NCI-H510A treated with DMSO at 0.1 percent for 48 hours (cell line): ENCODE data around the gene GRM4.

ENCODE experiments used
- DNase-seq: peaks from one replicate; lab custom pipeline; 2025; lab: John Stamatoyannopoulos, UW

GRM4 gene

DNA sequence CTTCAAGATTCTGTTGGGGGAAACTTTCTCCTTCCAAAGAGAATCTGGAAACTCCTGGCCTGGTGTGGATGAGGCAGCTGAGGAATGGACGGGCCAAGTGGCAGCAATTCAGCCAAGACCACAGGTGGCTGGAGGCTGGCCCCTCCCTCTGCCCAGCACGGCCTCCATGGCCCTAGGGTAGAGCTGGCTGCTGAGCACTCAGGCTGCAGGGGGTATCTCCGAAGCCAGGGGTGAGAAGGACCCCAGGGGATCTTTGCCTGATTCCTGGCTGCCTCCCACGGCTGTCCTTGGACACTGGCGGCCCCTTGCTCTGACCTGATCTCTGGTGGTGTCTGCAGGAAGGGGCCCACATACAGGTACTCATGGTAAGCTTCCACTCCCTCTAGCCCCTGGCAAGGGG is 39.0 kb downstream of the GRM4 start:
- no peak for DNase-seq

DNA sequence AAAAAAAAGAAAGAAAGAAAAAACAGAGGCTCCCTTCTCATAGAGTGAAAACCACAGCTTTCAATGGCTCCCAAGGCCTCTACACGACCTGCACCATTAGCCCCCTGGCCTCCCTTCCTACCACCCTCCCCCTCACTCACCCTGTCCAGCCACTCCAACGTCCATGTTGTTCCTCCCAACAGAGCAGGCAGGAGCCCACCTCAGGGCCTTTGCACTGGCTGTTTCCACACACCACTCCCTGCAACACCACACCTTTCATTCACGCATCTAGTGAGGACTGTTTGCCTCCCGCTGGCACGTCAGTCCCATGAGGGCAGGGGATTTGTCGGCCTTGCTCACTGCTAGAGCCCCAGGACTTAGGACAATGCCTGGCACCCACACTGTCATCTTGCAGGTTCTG is 39.5 kb downstream of the GRM4 start:
- DNase-seq, result no peak

DNA sequence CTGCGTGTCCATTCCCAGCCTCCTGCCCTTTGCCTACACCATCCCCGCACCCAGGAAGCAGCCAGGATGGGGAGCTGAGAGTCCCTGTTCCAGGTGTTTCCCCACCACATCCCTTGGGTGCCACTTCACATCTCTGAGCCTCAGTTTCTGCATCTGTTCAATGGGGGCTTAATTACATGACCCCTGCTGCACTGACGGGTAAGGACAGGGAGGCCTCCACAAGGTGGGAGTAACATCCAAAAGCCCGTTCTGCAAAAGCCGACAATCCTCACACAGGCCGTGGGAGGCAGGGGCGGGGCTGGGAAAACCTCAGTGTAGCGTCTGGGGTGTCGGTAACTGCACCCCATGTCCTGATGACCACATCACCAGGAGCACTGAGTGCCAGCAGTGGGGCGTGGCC is 41.3 kb downstream of the GRM4 start:
- no peak for DNase-seq

DNA sequence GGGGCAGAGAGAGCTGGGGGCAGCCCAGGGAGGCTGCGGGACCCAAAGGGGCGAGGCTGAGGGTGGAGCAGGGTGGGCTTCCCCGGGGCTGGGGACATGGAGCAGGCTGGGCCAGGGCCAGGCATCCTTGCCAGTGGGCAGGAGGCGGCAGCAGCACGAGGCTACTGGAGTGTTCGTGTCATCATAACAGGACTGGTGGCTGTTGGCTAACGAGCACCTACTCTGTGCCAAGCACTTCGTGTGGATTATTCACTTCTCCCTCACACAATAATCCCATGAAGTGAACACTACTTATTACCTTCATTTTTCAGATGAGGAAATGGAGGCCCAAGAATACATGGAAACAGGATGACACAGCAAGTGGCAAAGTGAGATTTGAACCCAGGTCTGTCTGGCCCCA is 41.7 kb downstream of the GRM4 start:
- DNase-seq, result no peak

DNA sequence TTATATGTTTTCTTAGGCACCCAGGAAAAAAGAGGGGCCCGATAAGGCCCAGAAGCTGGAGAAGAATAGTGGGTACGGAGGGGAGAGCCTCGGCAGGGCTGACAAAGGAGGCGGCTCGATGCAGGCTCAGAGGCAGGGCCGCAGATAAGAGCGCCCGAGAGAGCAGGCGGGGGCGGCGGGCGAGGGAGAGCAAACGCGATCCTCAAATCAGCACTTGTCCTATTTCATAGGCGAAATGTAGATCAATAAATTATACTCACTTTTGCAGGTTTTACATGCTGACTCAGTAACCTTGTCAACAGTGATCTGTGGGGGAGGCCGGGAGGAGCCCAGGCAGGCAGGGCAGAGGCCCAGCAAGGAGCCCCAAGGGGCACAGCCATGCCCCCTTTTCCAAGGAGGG is 42.6 kb downstream of the GRM4 start:
- no peak for DNase-seq

DNA sequence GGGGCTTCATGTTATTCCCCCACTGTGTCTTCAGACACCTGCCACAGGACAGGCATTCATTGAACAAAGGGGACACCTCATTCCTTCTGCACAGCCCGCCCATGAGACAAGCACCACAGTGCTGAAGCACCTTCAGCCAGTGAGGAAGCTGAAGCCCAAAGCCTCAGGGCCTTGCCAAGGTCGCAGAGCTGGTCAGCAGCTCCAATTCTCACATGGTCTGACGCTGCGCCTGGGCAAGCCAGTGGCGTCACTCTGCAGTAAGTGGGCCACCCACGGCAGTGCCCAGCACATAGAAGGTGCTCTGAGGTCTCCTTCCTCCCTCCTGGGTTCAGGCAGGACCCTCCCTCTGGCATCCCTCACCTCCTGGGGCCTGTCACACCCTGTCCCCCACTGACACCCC is 43.2 kb downstream of the GRM4 start:
- DNase-seq, result no peak

DNA sequence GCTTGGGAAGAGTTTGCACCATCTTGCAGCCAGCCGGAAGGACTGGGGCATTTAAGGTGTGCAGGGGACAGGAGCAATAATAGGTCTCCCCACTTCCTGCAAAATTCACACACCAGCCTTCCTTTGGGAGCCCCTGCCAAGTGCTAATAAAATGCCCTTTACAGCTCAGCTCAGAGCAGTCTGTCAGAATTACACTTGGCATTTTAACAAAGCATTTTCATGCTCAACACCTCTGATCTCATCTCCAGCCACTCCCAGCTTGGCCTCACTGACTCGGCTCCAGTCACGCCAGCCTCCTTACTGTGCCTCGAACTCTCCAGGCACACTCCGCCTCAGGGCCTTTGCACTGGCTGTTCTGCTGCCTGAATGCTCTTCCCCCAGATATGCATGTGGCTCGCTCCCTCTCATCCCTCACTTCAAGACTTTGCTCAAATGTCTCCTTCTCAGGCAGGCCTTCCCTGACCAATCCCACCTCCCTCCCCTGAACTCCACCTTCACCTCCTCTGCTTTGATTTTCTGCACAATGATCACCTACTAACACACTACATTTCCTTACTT is 43.7 kb downstream of the GRM4 start:
- no peak for DNase-seq

DNA sequence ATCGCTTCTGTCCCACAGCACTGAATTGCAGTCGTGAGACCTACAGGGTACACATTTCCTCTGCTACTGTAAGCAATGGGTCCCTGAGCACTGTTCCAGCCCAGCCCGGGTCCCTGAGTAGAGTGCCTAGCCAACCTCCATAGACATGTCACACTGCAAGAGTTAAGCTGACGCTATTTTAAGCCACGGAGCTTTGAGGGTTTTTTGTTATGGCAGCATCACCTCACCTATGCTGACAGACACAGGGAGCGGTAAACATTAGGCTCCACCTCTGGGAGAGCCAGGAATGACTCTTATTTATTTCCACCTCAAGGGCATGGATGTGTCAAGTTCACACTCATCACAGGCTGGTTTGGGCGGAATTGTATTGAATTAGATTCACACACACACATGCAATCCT is 45.1 kb downstream of the GRM4 start:
- DNase-seq, result no peak

DNA sequence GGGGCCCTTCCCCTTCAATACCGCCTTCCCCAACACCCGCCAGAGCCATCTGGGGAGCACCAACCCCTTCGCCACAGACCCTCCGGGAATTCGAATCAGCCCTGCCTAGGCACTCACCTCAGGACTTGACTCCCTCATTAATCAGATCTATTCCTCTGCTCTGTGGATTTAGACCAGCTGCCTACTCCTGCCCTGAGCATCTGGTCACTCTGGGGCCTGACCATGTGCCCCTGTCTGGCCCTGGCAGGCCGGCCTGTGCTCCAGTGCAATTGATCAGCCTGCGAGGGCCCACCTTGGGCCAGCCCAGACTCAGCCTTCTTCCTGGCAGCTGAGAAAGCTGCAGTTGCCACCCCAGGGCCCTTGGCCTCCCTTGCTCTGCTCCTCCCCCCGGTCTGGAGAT is 46.0 kb downstream of the GRM4 start:
- DNase-seq, result no peak

DNA sequence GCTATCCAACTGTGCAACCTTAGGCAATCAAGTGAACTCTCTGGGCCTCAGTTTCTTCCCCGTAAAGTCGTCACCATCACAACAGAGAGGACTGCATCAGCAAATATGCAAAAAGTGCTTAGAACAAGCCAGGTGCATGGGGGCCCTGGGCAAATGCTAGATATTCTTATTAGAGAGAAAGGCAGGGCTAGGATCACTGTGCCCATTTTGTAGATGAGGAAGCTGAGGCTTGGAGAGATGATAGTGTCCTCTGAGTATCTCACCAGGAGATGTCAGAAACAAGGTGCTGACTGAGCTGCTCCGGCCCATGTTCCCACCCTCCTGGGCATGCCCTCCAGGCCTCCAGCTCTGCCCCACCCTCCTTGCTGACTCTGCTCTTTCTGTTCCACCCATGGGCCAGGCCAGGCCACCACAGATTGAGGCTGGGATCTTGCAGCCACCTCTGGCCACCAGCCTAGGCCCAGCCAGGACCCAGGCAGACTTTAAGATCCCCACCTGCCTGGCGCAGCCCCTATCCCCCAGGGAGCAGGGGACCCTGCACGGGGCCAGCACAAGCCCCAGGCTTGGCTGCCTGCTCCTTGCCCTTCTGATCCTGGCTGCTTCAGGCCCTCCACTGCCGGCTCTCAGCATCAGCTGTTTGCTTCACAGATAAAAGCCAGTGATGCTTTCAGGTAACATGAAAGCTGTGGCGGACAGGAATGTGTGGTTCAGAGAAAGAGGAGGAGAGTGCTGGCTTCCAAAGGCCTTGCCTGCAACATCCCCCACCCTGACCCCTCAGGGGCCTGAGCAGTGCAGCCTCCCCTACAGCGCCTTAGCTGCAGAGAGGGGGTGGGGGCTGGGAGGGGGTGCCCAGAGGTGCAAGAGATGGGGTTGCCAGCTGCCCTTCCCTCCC is 47.6 kb downstream of the GRM4 start:
- DNase-seq, result no peak

DNA sequence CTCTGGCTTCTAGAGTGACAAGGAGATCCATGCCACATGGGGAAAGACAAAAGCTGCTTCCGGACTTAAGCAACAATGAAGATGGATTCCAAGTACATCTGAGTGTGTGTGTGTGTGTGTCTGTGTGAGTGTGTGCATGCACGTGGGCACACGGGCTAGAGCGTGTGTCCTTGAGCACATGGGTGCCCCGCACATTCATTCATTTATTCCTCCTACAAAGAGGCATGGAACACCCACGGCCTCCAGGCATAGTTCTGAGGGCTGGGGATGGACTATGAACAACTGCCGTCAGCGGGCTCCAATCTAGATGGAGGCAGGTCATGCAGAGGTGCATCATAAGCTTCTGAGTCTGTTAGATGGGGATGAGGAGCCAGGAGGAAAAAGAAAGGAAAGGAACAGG is 49.1 kb downstream of the GRM4 start:
- DNase-seq, result no peak

DNA sequence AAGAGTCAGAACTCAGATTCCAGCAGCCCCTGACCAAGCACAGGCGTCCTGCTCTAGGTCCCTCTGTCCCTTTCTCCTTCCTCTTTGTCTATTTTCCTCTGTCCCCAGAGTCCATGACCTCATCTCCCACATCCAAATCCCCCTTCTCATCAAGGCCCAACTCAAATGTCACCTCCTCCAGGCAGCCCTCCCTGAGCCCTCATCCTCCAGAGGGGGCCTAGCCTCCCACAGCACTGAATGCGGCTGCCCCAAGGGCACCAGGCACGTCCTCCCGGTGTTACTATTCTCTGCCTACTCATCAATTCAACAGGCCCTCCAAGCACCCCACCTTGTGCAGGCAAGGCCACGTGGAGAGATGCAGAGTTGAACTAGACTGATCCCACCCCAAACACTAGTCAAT is 49.7 kb downstream of the GRM4 start:
- no peak for DNase-seq

DNA sequence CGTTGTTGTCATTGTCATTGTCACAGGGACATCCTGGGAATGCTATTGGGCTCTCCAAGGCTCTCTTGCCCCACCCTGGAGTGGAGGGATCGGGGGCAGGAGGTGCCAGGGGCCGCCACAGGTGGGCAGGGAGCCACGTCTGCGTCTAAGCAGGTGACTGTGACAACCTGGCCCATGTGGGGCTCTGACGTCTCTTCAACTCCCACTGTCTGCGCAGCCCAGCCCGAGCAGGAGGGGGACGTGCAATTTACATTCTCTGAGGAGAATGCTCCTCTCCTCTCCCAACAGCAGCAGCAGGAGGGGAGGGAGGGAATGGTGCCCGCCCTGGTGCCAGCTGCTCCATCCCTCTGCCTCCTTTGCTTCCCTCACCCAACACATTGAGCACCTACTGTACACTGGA is 50.1 kb downstream of the GRM4 start:
- DNase-seq, result peak; percentile 95

DNA sequence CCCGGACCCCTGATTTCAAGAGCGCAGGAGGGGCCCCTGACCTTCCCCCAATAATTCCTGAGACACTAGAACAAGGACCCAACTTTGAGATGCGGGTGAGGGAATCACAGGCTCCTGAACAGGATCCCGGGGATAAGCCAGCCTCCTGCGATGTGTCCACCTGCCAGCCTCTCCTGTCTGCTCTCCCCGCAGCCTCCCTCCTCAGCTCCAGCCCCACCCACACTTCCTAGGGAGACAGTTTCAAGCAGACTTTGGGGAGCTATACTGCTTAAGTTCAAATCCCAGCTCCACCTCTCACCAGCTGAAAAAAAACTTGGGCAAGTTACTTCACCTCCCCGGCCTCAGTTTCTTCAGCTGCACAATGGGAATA is 50.8 kb downstream of the GRM4 start:
- DNase-seq, result peak; percentile 78

DNA sequence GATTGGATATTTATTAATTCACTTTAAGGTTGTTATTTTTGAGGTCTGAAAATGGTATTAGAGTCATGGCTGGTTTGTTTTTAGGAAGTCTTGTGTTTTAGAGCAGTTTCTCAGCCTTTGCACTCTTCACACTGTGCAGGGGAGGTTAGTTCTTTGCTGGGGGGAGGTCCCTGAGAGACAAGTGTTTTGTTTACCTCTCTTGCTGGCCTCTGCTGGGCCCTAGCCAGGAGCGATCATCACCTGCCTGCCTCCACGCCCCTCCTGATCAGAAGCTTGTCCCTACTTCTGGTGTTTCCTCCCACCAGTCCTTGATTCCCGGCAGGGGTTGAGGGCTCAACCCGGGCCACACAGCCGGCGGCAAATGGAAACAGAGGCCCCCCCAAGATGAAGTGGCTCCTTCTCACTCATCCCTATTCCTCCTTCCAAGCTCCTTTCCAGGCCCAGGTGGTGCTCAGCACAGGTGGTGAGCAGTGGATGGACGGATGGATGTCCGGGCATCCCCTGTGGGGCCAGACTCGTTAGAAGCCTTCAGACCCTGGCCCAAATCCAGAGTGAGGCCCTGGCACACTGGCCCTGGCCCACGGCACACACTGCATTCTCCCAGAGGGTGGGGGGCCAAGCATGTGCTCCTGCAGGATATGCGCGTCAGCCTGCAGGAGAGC is 51.3 kb downstream of the GRM4 start:
- DNase-seq, result peak; percentile 99

DNA sequence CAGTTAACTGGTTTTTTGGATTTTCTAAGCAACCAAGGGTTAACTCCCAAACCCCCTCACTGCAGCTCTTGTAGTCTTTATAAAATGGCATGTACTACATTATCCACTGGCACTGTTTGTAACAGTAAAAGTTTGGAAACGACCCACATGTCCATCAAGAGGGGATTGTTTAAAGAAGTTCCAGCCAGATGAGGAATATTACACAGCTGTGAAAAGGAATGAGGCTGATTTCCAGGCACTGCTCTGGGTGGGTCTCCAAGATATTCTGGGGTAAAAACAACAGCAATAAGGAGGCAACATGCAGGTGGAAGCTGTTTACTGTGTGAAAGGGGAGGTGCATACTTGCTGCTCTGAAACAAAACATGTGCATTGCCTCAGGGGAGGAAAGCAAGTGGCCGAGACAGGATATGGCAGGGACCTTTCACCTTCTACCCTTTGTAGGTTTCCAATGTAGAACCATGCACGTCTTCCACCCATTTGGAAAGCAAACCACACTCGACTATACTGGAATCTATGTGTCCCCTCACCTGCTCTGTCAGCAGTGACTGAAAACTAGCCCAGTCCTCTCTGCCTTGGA is 51.9 kb downstream of the GRM4 start:
- peak; percentile 95 for DNase-seq

DNA sequence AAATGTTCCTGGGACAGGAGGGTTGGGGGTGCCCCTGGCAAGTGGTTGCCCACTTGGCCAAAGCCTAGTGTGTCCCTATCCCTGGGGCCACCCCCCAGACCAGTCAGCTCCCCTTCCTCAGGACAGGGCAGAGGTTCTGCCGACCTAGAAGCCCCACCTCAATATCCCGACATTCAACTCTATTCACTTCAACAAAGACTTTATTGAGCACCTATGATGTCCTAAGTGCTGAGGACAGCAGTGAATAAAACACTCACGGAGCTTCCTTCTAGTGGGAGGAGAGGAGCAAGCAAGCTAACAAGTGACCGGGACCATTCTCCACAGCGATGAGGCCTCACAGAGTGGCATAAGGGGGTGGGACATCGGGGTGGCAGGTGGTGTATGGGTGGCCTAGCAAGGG is 52.7 kb downstream of the GRM4 start:
- DNase-seq, result no peak

DNA sequence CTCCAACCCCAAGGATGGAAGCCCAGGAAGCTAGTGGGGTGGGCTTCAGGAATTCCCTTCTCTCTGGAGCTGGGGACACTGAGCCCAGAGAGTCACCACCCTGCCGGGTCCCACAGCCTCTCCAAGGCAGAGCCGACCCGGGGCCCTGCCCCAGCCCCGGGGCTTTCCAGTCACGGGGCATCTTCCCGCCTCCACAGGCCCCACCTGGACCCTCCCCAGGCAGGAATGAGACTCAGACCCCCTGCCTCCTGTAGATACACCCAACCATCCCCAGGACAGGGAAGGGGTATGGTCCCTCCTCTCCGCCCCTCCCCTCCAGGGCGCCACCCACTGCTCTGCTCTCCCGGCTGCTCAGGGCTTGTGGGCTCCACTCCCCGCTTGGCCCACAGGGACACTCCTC is 53.3 kb downstream of the GRM4 start:
- no peak for DNase-seq

DNA sequence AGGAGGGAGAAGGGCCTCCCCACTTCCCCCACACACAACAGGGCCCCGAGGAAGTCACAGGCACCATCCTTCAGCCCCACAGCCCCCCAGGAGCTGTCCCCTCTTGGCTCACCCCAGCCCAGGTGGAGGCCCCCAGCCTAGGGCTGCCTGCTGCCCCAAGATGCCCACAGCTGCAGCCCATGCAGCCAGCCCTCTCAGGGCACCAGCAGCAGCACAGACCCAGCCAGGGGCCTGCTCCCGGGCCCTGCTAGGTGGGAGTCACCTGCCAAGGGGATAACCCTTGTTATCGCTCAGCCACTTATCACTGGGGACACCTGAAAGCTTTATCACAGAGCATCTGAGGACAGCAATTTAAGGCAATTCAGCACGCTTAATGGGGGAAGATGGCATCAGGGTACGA is 55.0 kb downstream of the GRM4 start:
- DNase-seq, result no peak

DNA sequence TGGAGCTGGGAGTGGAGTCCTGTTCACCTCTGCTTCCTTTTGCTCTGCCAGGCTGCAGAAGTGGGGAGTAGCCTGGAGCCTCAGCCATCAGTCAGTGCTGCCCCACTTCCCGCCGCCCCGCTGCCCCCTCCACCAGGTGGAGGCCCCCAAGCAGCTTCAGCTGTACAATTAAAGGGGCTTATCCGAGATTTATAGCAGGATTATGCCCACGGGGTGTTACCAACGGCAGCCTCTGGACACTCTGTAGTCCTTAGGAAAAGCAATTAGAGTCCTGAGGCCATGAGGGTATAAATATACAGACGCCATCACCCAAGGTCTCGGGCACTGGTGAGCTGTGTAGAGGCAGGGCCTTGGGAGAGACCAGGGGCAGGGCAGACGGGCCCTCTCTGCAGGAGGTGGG is 55.4 kb downstream of the GRM4 start:
- DNase-seq, result no peak

DNA sequence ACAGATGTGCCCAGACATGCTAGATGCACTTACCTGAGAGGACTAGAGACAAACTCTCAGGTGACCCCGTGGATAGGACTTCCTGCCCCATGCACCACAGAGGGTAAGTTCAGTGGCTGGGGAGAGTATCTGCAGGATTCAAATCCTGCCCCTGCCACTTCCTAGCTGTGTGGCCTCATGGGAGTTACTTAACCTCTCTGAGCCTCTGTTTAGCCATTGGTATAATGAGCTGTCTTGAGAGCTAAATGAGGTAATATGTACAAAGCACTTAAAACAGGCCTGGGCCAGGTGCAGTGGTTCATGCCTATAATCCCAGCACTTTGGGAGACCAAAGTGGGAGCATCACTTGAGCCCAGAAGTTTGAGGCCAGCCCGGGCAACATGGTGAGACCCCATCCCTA is 59.3 kb downstream of the GRM4 start:
- no peak for DNase-seq

DNA sequence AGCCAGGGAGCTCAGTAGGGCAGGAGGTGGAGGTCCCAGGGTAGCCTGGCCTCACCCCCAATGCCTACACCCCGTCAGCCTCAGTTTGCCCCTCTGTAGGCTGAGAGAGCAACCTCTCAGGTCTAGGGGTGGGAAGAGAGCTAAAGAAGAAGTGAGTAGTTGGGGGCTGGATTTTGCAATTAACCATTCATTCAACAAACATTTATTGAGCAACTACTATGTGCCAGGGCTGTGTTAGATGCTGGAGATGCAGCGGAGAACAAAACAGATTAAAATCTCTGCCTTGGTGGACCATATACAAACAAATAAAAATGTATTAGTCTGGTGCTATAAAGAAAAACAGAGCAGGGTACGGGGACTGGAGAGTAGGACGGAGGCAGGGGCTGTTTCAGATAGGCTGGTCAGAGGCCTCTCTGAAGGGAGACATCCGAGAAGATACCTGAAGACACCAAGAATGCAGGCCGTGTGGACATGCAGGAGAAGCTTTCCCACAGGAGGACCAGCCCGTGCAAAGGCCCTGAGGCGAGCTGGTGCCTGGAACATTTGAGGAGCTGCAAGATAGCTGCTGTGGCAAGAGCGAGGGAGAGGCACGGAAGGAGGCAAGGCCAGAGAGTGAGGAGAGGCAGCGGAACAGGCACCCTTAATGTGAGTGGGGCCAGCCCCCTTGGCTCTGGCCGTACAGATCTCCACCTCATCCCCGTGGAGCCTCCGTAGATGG is 60.3 kb downstream of the GRM4 start:
- DNase-seq, result no peak
